HEK293 (cell line): ENCODE data around the gene ASPDH.

Experiments
- CTCF ChIP-seq: fragments of 450-650 bp; formaldehyde crosslinking; IDR thresholded peaks from 2 replicates; pipeline ENCODE4 v1.5.1; 2016; ENCODE audit warnings: missing biosample characterization, missing genetic modification characterization
- KLF9 ChIP-seq: fragments of 450-650 bp; formaldehyde crosslinking; IDR thresholded peaks from 2 replicates; pipeline ENCODE4 v1.5.1; 2016; ENCODE audit warnings: missing biosample characterization, missing genetic modification characterization, low read depth
- MYNN ChIP-seq: fragments of 450-650 bp; formaldehyde crosslinking; IDR thresholded peaks from 2 replicates; pipeline ENCODE4 v1.5.1; 2016; ENCODE audit warnings: missing biosample characterization, missing genetic modification characterization, borderline replicate concordance
- SCRT1 ChIP-seq: fragments of 450-650 bp; formaldehyde crosslinking; IDR thresholded peaks from 2 replicates; pipeline ENCODE4 v1.5.1; 2016; ENCODE audit warnings: missing biosample characterization, missing genetic modification characterization, borderline replicate concordance
- ZBTB1 ChIP-seq: fragments of 450-650 bp; formaldehyde crosslinking; IDR thresholded peaks from 2 replicates; pipeline ENCODE4 v1.5.1; 2016; ENCODE audit warnings: missing biosample characterization, missing genetic modification characterization
- ZNF121 ChIP-seq: fragments of 450-650 bp; formaldehyde crosslinking; IDR thresholded peaks from 2 replicates; pipeline ENCODE4 v1.5.1; 2016; ENCODE audit warnings: missing biosample characterization, missing genetic modification characterization
- ZNF202 ChIP-seq: fragments of 450-650 bp; formaldehyde crosslinking; IDR thresholded peaks from 2 replicates; pipeline ENCODE4 v1.5.1; 2016; ENCODE audit warnings: missing biosample characterization, missing genetic modification characterization, borderline replicate concordance
- ZNF24 ChIP-seq: fragments of 450-650 bp; formaldehyde crosslinking; IDR thresholded peaks from 2 replicates; pipeline ENCODE4 v1.5.1; 2016; ENCODE audit warnings: missing biosample characterization, missing genetic modification characterization
- ZNF362 ChIP-seq: fragments of 450-650 bp; formaldehyde crosslinking; IDR thresholded peaks from 2 replicates; pipeline ENCODE4 v1.5.1; 2016; ENCODE audit warnings: missing biosample characterization, missing genetic modification characterization
- TF ChIP-seq, protein P1 (sequence below): fragments of 450-650 bp; formaldehyde crosslinking; optimal IDR thresholded peaks from 2 replicates; pipeline ENCODE3; 2016; ENCODE audit warnings: missing biosample characterization, mild to moderate bottlenecking, missing genetic modification characterization
- TF ChIP-seq, protein P2 (sequence below): fragments of 450-650 bp; formaldehyde crosslinking; IDR thresholded peaks from 2 replicates; pipeline ENCODE4 v1.5.1; 2016; ENCODE audit warnings: missing biosample characterization, missing genetic modification characterization

GRCh38 chr19:50514346-50515167 is 844 bp upstream of the ASPDH start:
- TF ChIP-seq ZNF362 (tag by site-specific recombination) (no peak), CTCF (tag by site-specific recombination) (no peak), ZBTB1 (no peak), SCRT1 (no peak), MYNN (tag by site-specific recombination) (no peak), ZNF121 (tag by site-specific recombination) (no peak), ZNF202 (tag by site-specific recombination) (no peak), ZNF24 (tag by site-specific recombination) (no peak), KLF9 (tag by site-specific recombination) (no peak)
- TF ChIP-seq, protein P1, sequence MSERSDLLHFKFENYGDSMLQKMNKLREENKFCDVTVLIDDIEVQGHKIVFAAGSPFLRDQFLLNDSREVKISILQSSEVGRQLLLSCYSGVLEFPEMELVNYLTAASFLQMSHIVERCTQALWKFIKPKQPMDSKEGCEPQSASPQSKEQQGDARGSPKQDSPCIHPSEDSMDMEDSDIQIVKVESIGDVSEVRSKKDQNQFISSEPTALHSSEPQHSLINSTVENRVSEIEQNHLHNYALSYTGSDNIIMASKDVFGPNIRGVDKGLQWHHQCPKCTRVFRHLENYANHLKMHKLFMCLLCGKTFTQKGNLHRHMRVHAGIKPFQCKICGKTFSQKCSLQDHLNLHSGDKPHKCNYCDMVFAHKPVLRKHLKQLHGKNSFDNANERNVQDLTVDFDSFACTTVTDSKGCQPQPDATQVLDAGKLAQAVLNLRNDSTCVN (tag by site-specific recombination), result no peak
- TF ChIP-seq, protein P2, sequence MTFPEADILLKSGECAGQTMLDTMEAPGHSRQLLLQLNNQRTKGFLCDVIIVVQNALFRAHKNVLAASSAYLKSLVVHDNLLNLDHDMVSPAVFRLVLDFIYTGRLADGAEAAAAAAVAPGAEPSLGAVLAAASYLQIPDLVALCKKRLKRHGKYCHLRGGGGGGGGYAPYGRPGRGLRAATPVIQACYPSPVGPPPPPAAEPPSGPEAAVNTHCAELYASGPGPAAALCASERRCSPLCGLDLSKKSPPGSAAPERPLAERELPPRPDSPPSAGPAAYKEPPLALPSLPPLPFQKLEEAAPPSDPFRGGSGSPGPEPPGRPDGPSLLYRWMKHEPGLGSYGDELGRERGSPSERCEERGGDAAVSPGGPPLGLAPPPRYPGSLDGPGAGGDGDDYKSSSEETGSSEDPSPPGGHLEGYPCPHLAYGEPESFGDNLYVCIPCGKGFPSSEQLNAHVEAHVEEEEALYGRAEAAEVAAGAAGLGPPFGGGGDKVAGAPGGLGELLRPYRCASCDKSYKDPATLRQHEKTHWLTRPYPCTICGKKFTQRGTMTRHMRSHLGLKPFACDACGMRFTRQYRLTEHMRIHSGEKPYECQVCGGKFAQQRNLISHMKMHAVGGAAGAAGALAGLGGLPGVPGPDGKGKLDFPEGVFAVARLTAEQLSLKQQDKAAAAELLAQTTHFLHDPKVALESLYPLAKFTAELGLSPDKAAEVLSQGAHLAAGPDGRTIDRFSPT (tag by site-specific recombination), result no peak
